OCI-LY7 (cell line): ENCODE results near the gene TPM1. TPM values are rescaled to one million over a fixed set of nuclear protein-coding genes. Genes with fewer than 3 reads are reported as not detected.

Experiments
- BruUV-seq: library from RNA; stranded (reverse); fragments of 400-500 nt; replicated peaks from 2 replicates; lab custom pipeline; 2021; lab: Mats Ljungman, UMichigan
- CTCF ChIA-PET: fragments of 300-600 bp; sonication (Branson Sonifier 250); formaldehyde crosslinking; loops from one replicate; lab custom pipeline; 2022; ENCODE audit warnings: antibody characterized with exemption; ENCODE audit not compliant: unreplicated experiment; lab: Charles Lee
- POLR2A ChIA-PET: fragments of 300-600 bp; sonication (Branson Sonifier 250); formaldehyde crosslinking; loops from one replicate; lab custom pipeline; 2022; ENCODE audit warnings: antibody characterized with exemption; lab: Charles Lee
- DNase-seq: peaks from one replicate; pipeline ENCODE4 v3.0.0-alpha.2; 2015; ENCODE audit warnings: low spot score
- H2AFZ ChIP-seq: fragments of 200-600 bp; sonication (generic), shearing (Covaris generic); 2 replicates; pipeline ENCODE4 v1.6.1; 2014; ENCODE audit warnings: mild to moderate bottlenecking, antibody characterized with exemption, low read length, moderate library complexity
- H3K27ac ChIP-seq: fragments of 200-600 bp; sonication (generic); 2 replicates; pipeline ENCODE4 v1.5.1; 2014; ENCODE audit warnings: mixed run types, low read depth, mild to moderate bottlenecking, moderate library complexity, low read length, inconsistent platforms; ENCODE audit not compliant: poor library complexity, severe bottlenecking
- H3K36me3 ChIP-seq: fragments of 200-600 bp; sonication (generic); 2 replicates; pipeline ENCODE4 v1.6.1; 2014; ENCODE audit warnings: mild to moderate bottlenecking, antibody characterized with exemption, low read length, moderate library complexity, mixed read lengths; ENCODE audit not compliant: insufficient read depth
- H3K4me1 ChIP-seq: fragments of 200-600 bp; sonication (generic); 2 replicates; pipeline ENCODE4 v1.5.1; 2014; ENCODE audit warnings: mild to moderate bottlenecking, low read length; ENCODE audit not compliant: insufficient read depth, poor library complexity, severe bottlenecking
- H3K4me2 ChIP-seq: fragments of 200-600 bp; sonication (generic); 2 replicates; pipeline ENCODE4 v1.6.1; 2014; ENCODE audit warnings: mild to moderate bottlenecking, low read length
- H3K4me3 ChIP-seq: fragments of 200-600 bp; sonication (generic); 2 replicates; pipeline ENCODE4 v1.5.1; 2014; ENCODE audit warnings: mild to moderate bottlenecking, low read depth, low read length; ENCODE audit not compliant: poor library complexity, severe bottlenecking
- H3K79me2 ChIP-seq: fragments of 200-600 bp; sonication (generic); 2 replicates; pipeline ENCODE4 v1.6.1; 2016; ENCODE audit warnings: low read depth, mild to moderate bottlenecking, low read length, moderate library complexity, mixed read lengths; ENCODE audit not compliant: insufficient read depth
- H3K9me2 ChIP-seq: fragments of 200-600 bp; sonication (generic); 2 replicates; pipeline ENCODE4 v1.6.1; 2016; ENCODE audit warnings: mild to moderate bottlenecking, low read length, mixed read lengths; ENCODE audit not compliant: insufficient read depth
- H3K9me3 ChIP-seq: fragments of 200-600 bp; sonication (generic); 2 replicates; pipeline ENCODE4 v1.6.1; 2014; ENCODE audit warnings: mild to moderate bottlenecking, mixed run types, low read length, mixed read lengths
- H4K20me1 ChIP-seq: fragments of 200-600 bp; sonication (generic); 2 replicates; pipeline ENCODE4 v1.6.1; 2014; ENCODE audit warnings: mild to moderate bottlenecking, antibody characterized with exemption, low read length, moderate library complexity, mixed read lengths; ENCODE audit not compliant: insufficient read depth
- CTCF ChIP-seq: fragments of 200-600 bp; sonication (generic); conservative IDR thresholded peaks from 2 replicates; pipeline ENCODE4 v1.5.1; 2014; ENCODE audit warnings: mild to moderate bottlenecking, antibody characterized with exemption, low read length, moderate library complexity, mixed read lengths
- EZH2phosphoT487 ChIP-seq: fragments of 200-600 bp; sonication (generic); IDR thresholded peaks from 2 replicates; pipeline ENCODE4 v1.6.1; 2018; ENCODE audit warnings: low read depth, borderline replicate concordance, mild to moderate bottlenecking, mixed run types, antibody characterized with exemption, low read length, moderate library complexity, mixed read lengths
- intact Hi-C: fragments of 100-400 bp; cut with micrococcal nuclease; formaldehyde crosslinking; loops from one replicate; pipeline ENCODE4 v1.10.0; 2022; ENCODE audit not compliant: unreplicated experiment
- total RNA-seq, 2 experiments: library from RNA; depleted of rRNA in 1 of 2; stranded (reverse); fragments of >200 nt in 1 of 2; shearing (Covaris generic) in 1 of 2; gene quantifications; 2 replicates each; pipeline ENCODE4 v1.2.3, GENCODE V29; 2014 to 2022

Gene TPM1
- total RNA-seq, 2 experiments from 2014 or later, result 19.3 to 19.9 TPM

- Histone ChIP-seq H3K4me2 (no peak overlapping the region), H3K4me3 (no peak overlapping the region), H4K20me1 (no peaks in the 10 kb centered on the region), H3K27ac (no peak overlapping the region), H3K79me2 (no peaks in the 10 kb centered on the region), H3K36me3 (no peaks in the 10 kb centered on the region), H3K4me1 (no peaks in the 10 kb centered on the region), H3K9me2 (no peaks in the 10 kb centered on the region), H2AFZ (no peak overlapping the region), H3K9me3 (no peaks in the 10 kb centered on the region)
- POLR2A ChIA-PET, result no interaction called here
- no TSS peak for BruUV-seq
- no peak for DNase-seq
- CTCF ChIA-PET, result no interaction called here
- intact Hi-C loops, result no loop called here
- TF ChIP-seq CTCF, result no peak
- TF ChIP-seq EZH2phosphoT487, result no peak
Observed at GRCh38 chr15:63067976-63068743, 25.6 kb downstream of the TPM1 start.

DNA sequence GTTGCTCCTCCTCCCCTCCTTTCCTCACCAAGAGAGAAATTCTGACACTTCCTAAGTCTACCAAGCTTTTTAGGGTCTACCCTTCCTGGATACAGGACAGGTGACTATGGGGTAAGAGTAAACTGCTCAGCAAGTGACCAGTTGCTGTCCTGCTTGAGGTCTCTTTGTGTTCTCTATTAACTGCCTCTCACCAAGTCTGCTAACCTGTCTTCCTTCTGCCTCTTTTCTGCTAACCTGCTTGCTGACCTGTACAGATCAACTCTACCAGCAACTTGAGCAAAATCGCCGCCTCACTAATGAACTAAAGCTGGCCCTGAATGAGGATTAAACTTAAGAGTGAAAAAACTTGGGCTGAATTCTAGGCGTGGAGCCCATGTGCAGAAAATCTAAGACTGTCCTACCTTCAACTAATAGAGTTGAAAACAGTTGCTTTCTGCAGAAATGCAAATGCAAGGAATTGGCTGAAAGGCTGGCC, 27.1 kb downstream of the TPM1 start:
- no TSS peak for BruUV-seq
- Histone ChIP-seq H3K4me3 (no peak overlapping the region), H3K36me3 (no peaks in the 10 kb centered on the region), H3K27ac (no peak overlapping the region), H3K4me1 (no peaks in the 10 kb centered on the region), H3K4me2 (no peak overlapping the region), H3K9me3 (no peaks in the 10 kb centered on the region), H4K20me1 (no peaks in the 10 kb centered on the region), H3K79me2 (no peaks in the 10 kb centered on the region), H2AFZ (no peak overlapping the region), H3K9me2 (no peaks in the 10 kb centered on the region)
- TF ChIP-seq EZH2phosphoT487 (no peak), CTCF (no peak)
- DNase-seq, result no peak
- CTCF ChIA-PET, result no interaction called here
- POLR2A ChIA-PET, result no interaction called here
- intact Hi-C loops, result no loop called here

DNA sequence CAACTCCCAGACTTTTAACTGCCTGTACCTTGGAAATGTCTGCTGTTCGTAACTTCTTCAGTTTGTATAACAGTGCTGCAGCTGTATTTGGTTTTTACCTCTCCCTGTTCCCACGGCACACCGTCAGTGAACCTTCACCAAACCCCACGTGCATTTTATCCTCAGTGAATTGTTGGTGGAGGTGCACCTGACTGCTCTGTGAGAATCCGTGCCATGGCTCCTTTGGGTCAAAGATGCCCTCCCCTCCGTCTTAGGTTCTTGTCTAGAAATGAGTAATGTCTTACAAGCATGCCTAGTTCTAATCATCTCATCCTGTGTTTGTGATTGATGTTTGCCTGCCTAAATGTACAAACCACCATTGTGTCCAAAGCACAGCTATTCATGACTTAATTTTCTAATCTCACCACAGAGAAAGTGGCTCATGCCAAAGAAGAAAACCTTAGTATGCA, 28.2 kb downstream of the TPM1 start:
- Histone ChIP-seq H3K27ac (no peak overlapping the region), H3K4me2 (no peak overlapping the region), H3K36me3 (no peaks in the 10 kb centered on the region), H3K9me2 (no peaks in the 10 kb centered on the region), H3K79me2 (no peaks in the 10 kb centered on the region), H2AFZ (no peak overlapping the region), H4K20me1 (no peaks in the 10 kb centered on the region), H3K4me1 (no peaks in the 10 kb centered on the region), H3K4me3 (no peak overlapping the region), H3K9me3 (no peaks in the 10 kb centered on the region)
- DNase-seq, result no peak
- POLR2A ChIA-PET, result no interaction called here
- TF ChIP-seq EZH2phosphoT487 (no peak), CTCF (no peak)
- intact Hi-C loops, result no loop called here
- CTCF ChIA-PET, result no interaction called here
- no TSS peak for BruUV-seq
